ENCODE data around the gene P2RX1.

P2RX1 gene

GRCh38 chr17:3903881-3904290 is 12.4 kb downstream of the P2RX1 start:
- no peak for DNase-seq

- no peak for DNase-seq
Measured at GRCh38 chr17:3903051-3903825, 13.0 kb downstream of the P2RX1 start.

GRCh38 chr17:3900646-3901045 is 15.6 kb downstream of the P2RX1 start:
- no peak for DNase-seq

- DNase-seq, result no peak
Measured at GRCh38 chr17:3897731-3898130, 18.5 kb downstream of the P2RX1 start.

- no peak for DNase-seq
Measured at GRCh38 chr17:3896968-3897235, 19.4 kb downstream of the P2RX1 start.

- DNase-seq, result no peak
Measured at GRCh38 chr17:3896108-3896967, 19.9 kb downstream of the P2RX1 start.

GRCh38 chr17:3895354-3895753 is 20.9 kb downstream of the P2RX1 start:
- no peak for DNase-seq

- no peak for DNase-seq
Measured at GRCh38 chr17:3894911-3895343, 21.3 kb downstream of the P2RX1 start.

- no peak for DNase-seq
Measured at GRCh38 chr17:3894188-3894587, 22.1 kb downstream of the P2RX1 start.

GRCh38 chr17:3893720-3894116 is 22.5 kb downstream of the P2RX1 start:
- DNase-seq, result no peak

- DNase-seq, result peak; percentile 65 to 86 (median 70)
Measured at GRCh38 chr17:3893003-3893719, 23.1 kb downstream of the P2RX1 start, which contains the start of gene CAMKK1. Gene CAMKK1, minus strand, starts transcription at chr17:3893053. Its CDS starts 7,366 bp downstream, at chr17:3885687.

GRCh38 chr17:3892095-3892998 is 23.9 kb downstream of the P2RX1 start:
- peak in 2 of 4 experiments; percentile 47 to 77 for DNase-seq

GRCh38 chr17:3891626-3892094 is 24.6 kb downstream of the P2RX1 start:
- DNase-seq, result no peak

GRCh38 chr17:3890878-3891219 is 25.4 kb downstream of the P2RX1 start:
- no peak for DNase-seq

- DNase-seq, result no peak
Measured at GRCh38 chr17:3890082-3890877, 26.0 kb downstream of the P2RX1 start.

GRCh38 chr17:3889325-3890012 is 26.8 kb downstream of the P2RX1 start:
- no peak for DNase-seq

- no peak for DNase-seq
Measured at GRCh38 chr17:3888343-3889171, 27.7 kb downstream of the P2RX1 start.

- no peak for DNase-seq
Measured at GRCh38 chr17:3887804-3888203, 28.5 kb downstream of the P2RX1 start.

- DNase-seq, result no peak
Measured at GRCh38 chr17:3887394-3887793, 28.9 kb downstream of the P2RX1 start.

- no peak for DNase-seq
Measured at GRCh38 chr17:3886776-3887175, 29.5 kb downstream of the P2RX1 start.
